HepG2 (cell line): ENCODE data around the gene ATXN3L. TPM values are rescaled to one million over a fixed set of nuclear protein-coding genes. Genes with fewer than 3 reads are reported as not detected.

Experiments
- ATAC-seq: fragments of 200-7000 bp; cut with Tn5 transposase; 3 replicates; pipeline ENCODE4 v1.9.1; 2020; ENCODE audit warnings: mild to moderate bottlenecking, moderate library complexity
- BruUV-seq: library from RNA; stranded (reverse); fragments of 400-500 nt; replicated peaks from 2 replicates; lab custom pipeline; 2021; lab: Mats Ljungman, UMichigan
- CTCF ChIA-PET: fragments of 300-600 bp; formaldehyde crosslinking; extraction: SDS; loops from one replicate; lab custom pipeline; 2021; ENCODE audit warnings: low total read pairs, inconsistent platforms, low intra/inter-chr PET ratio; lab: Yijun Ruan, JAX
- POLR2A ChIA-PET: fragments of 350-600 bp; sonication (Branson Sonifier 250); formaldehyde crosslinking; loops from one replicate; lab custom pipeline; 2020; ENCODE audit warnings: antibody characterized with exemption, inconsistent platforms; lab: Yijun Ruan, JAX
- DNase-seq: peaks from one replicate; pipeline ENCODE4 v3.0.0-alpha.2; 2015; ENCODE audit warnings: low spot score
- FAIRE-seq: peaks from 3 replicates; lab custom pipeline; 2011; peaks lifted over from hg19 to GRCh38; lab: Jason Lieb, UNC
- H2AFZ ChIP-seq: one replicate; pipeline ENCODE4 v1.6.1; 2011; ENCODE audit warnings: low read length, inconsistent platforms
- H3K27ac ChIP-seq: fragments of 300-600 bp; 3 replicates; pipeline ENCODE4 v1.8.0; 2011; ENCODE audit warnings: mixed run types, mild to moderate bottlenecking, mixed read lengths, low read length, inconsistent platforms; ENCODE audit not compliant: insufficient read depth; ENCODE audit errors: extremely low read length
- H3K27me3 ChIP-seq, 2 experiments: fragments of 200-600 bp in 1 of 2; 2 replicates in 1 of 2; 3 replicates in 1 of 2; pipeline versions ENCODE4 v1.6.0 to v1.8.0; 2011; ENCODE audit warnings: low read length in 2 of 2, mild to moderate bottlenecking in 2 of 2, moderate library complexity in 2 of 2, inconsistent platforms in 1 of 2; ENCODE audit not compliant: insufficient read depth in 2 of 2, control insufficient read depth in 1 of 2
- H3K36me3 ChIP-seq, 2 experiments: fragments of 200-600 bp in 1 of 2; replicated peaks in 1 of 2; 2 replicates in 1 of 2; 3 replicates in 1 of 2; pipeline versions ENCODE4 v1.5.1 to v1.8.0; 2011; ENCODE audit warnings: low read length in 2 of 2, inconsistent platforms in 1 of 2; ENCODE audit not compliant: insufficient read depth in 2 of 2, control insufficient read depth in 1 of 2
- H3K4me1 ChIP-seq: 2 replicates; pipeline ENCODE4 v1.5.1; 2012; ENCODE audit warnings: low read length, inconsistent platforms; ENCODE audit not compliant: insufficient read depth
- H3K4me2 ChIP-seq: 2 replicates; pipeline ENCODE4 v1.6.0; 2011; ENCODE audit warnings: low read depth, low read length, inconsistent platforms
- H3K4me3 ChIP-seq, 3 experiments: fragments of 200-600 bp in 1 of 3; sonication (generic), shearing (Covaris generic) in 1 of 3; replicated peaks in 1 of 3; 2 replicates each; pipeline ENCODE4 v1.5.1; 2011 to 2016; ENCODE audit warnings: low read length in 3 of 3, inconsistent platforms in 2 of 3, low read depth in 2 of 3, mild to moderate bottlenecking in 2 of 3, control low read depth in 1 of 3, mixed read lengths in 1 of 3; ENCODE audit not compliant: insufficient read depth in 1 of 3
- H3K79me2 ChIP-seq: one replicate; pipeline ENCODE4 v1.6.1; 2011; ENCODE audit warnings: low read length, inconsistent platforms; ENCODE audit not compliant: insufficient read depth
- H3K9ac ChIP-seq: 2 replicates; pipeline ENCODE4 v1.6.0; 2011; ENCODE audit warnings: mild to moderate bottlenecking, low read depth, low read length, inconsistent platforms; ENCODE audit not compliant: insufficient read depth
- H3K9me3 ChIP-seq: 2 replicates; pipeline ENCODE4 v1.5.1; 2012; ENCODE audit warnings: mild to moderate bottlenecking, low read length
- H4K20me1 ChIP-seq: 2 replicates; pipeline ENCODE4 v1.6.0; 2011; ENCODE audit warnings: inconsistent platforms, mild to moderate bottlenecking, low read length, moderate library complexity; ENCODE audit not compliant: insufficient read depth
- MEIS2 ChIP-seq: sonication (generic); formaldehyde crosslinking; IDR thresholded peaks from 2 replicates; pipeline ENCODE4 v1.9.0; 2021; ENCODE audit warnings: mild to moderate bottlenecking, missing genetic modification reagents
- NFKB2 ChIP-seq: sonication (generic); formaldehyde crosslinking; IDR thresholded peaks from 2 replicates; pipeline ENCODE4 v1.4.0; 2020; ENCODE audit warnings: missing genetic modification reagents, borderline replicate concordance
- RELA ChIP-seq: sonication (generic); formaldehyde crosslinking; IDR thresholded peaks from 2 replicates; pipeline ENCODE4 v1.4.0; 2020; ENCODE audit warnings: missing genetic modification reagents
- ZNF260 ChIP-seq: sonication (generic); formaldehyde crosslinking; IDR thresholded peaks from 2 replicates; pipeline ENCODE4 v1.4.0; 2020; ENCODE audit warnings: missing genetic modification reagents, low read depth, mild to moderate bottlenecking, borderline replicate concordance
- ZNF546 ChIP-seq: sonication (generic); formaldehyde crosslinking; conservative IDR thresholded peaks from 2 replicates; pipeline ENCODE4 v1.8.1; 2023; ENCODE audit warnings: mild to moderate bottlenecking, missing genetic modification reagents
- ZNF572 ChIP-seq: sonication (generic); formaldehyde crosslinking; IDR thresholded peaks from 2 replicates; pipeline ENCODE4 v1.5.1; 2020; ENCODE audit warnings: mild to moderate bottlenecking, missing genetic modification reagents
- ZNF761 ChIP-seq: sonication (generic); formaldehyde crosslinking; conservative IDR thresholded peaks from 2 replicates; pipeline ENCODE4 v1.4.0; 2020; ENCODE audit warnings: mild to moderate bottlenecking, missing genetic modification reagents
- ZNF788 ChIP-seq: sonication (generic); formaldehyde crosslinking; IDR thresholded peaks from 2 replicates; pipeline ENCODE4 v1.5.0; 2020; ENCODE audit warnings: mild to moderate bottlenecking, missing genetic modification reagents, borderline replicate concordance
- ZSCAN31 ChIP-seq: sonication (generic); formaldehyde crosslinking; IDR thresholded peaks from 2 replicates; pipeline ENCODE4 v1.5.0; 2020; ENCODE audit warnings: low read depth, mild to moderate bottlenecking, missing genetic modification reagents
- WGBS: methylation state at CpG from one replicate; pipeline ENCODE4 v1.1.6; 2017; ENCODE audit warnings: low lambda C conversion rate; 5-methylcytosine and 5-hydroxymethylcytosine counted together
- in situ Hi-C: cut with HindIII; loops from 2 replicates; pipeline ENCODE4 v1.10.0; 2017; ENCODE audit warnings: low pct_unique_long_range_greater_than_20kb; ENCODE audit not compliant: extremely low pct_ligation_motif_present
- intact Hi-C: fragments of 100-400 bp; cut with micrococcal nuclease; formaldehyde crosslinking; loops from one replicate; pipeline ENCODE4 v1.10.0; 2022; ENCODE audit not compliant: unreplicated experiment
- polyA plus RNA-seq, 8 experiments: library from polyadenylated mRNA; depleted of rRNA in 3 of 8; stranded (reverse) in 7 of 8; unstranded in 1 of 8; fragments of >200 nt; fragmentation: Illumina TruSeq in 4 of 8; extraction: Trizol in 4 of 8; gene quantifications; 2 replicates each; pipeline versions ENCODE4 v1.2.1 to v1.2.3, GENCODE V29; 2011 to 2016; ENCODE audit warnings: low read depth in 4 of 8, missing spikeins in 1 of 8, mixed read lengths in 1 of 8; ENCODE audit not compliant: insufficient read depth in 1 of 8
- total RNA-seq, 5 experiments: library from RNA; depleted of rRNA; stranded (reverse); fragments of >200 nt; fragmentation: Illumina TruSeq; extraction: Trizol; gene quantifications; 2 replicates each; pipeline ENCODE4 v1.2.3, GENCODE V29; 2016; ENCODE audit warnings: low read depth in 1 of 5
- TF ChIP-seq, protein P1 (sequence below): sonication (generic); formaldehyde crosslinking; IDR thresholded peaks from 2 replicates; pipeline ENCODE4 v1.5.1; 2020; ENCODE audit warnings: missing genetic modification reagents, mild to moderate bottlenecking, borderline replicate concordance
- TF ChIP-seq, protein P2 (sequence below): conservative IDR thresholded peaks from 2 replicates; pipeline ENCODE4 v1.6.1; 2018; ENCODE audit warnings: missing genetic modification reagents
- TF ChIP-seq, protein P3 (sequence below): sonication (generic); formaldehyde crosslinking; IDR thresholded peaks from 2 replicates; pipeline ENCODE4 v1.4.0; 2020; ENCODE audit warnings: missing genetic modification reagents
- TF ChIP-seq, protein P4 (sequence below): sonication (generic); formaldehyde crosslinking; IDR thresholded peaks from 2 replicates; pipeline ENCODE4 v1.9.0; 2021; ENCODE audit warnings: missing genetic modification reagents, borderline replicate concordance

The ATXN3L gene
- total and polyA plus RNA-seq, 2 of the 13 experiments (the other 11 are each of a cell fraction or from before 2014, with no cell fraction given), result not detected

DNA sequence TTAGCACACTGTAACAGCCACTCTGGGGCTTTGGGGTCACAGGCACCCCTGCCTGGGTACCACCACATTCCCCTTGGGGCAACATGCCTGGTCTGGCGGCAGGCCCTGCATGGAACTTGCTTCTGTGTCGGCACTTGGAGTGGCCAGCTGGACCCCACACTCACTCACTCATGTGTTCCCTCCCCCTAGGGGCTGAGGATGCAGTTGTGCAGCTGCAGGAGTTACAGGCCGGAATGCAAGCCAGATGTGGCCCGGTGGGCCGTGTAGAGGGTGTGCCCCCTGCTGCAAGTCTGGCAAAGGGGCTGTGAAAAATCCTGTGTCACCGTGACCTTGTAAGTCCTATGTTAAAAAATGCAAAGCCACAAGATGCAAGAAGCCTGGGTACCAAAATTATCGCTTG is 34.2 kb downstream of the ATXN3L start:
- H3K27ac ChIP-seq, result no peak overlapping the region
- H3K4me2 ChIP-seq, result no peak overlapping the region
- H3K9me3 ChIP-seq, result no peaks in the 10 kb centered on the region
- FAIRE-seq (no peak), ATAC-seq (no peak), DNase-seq (no peak)
- no peaks in the 10 kb centered on the region for H3K4me1 ChIP-seq
- WGBS, result 90% methylated on average over 2 of the region's 7 CpGs
- H3K79me2 ChIP-seq, result no peaks in the 10 kb centered on the region
- POLR2A ChIA-PET, result no interaction called here
- H3K9ac ChIP-seq, result no peak overlapping the region
- intact Hi-C loops (no loop called here), in situ Hi-C loops (no loop called here)
- H3K4me3 ChIP-seq, result no peak overlapping the region
- CTCF ChIA-PET, result no interaction called here
- no peak overlapping the region for H2AFZ ChIP-seq
- no TSS peak for BruUV-seq
- H4K20me1 ChIP-seq, result no peaks in the 10 kb centered on the region
- H3K27me3 ChIP-seq, result no peaks in the 10 kb centered on the region
- H3K36me3 ChIP-seq, result no peaks in the 10 kb centered on the region
- TF ChIP-seq ZNF572 (CRISPR knock-in tag) (no peak), ZSCAN31 (no peak), RELA (CRISPR knock-in tag) (no peak), NFKB2 (CRISPR knock-in tag) (no peak), ZNF761 (CRISPR knock-in tag) (no peak), MEIS2 (CRISPR knock-in tag) (no peak), ZNF260 (CRISPR knock-in tag) (no peak), ZNF546 (CRISPR knock-in tag) (no peak), ZNF788 (no peak)
- TF ChIP-seq, protein P1, sequence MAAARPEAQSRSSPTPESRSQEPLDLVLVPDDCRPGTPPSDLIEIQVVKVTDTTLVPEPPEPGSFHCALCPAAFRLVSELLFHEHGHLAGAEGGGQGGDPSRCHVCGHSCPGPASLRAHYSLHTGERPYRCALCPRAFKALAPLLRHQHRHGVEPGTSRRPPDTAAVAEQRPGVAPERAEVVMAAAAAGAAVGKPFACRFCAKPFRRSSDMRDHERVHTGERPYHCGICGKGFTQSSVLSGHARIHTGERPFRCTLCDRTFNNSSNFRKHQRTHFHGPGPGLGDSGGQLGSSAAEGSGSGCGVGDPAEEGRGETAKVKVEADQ (CRISPR knock-in tag), result no peak
- TF ChIP-seq, protein P2, sequence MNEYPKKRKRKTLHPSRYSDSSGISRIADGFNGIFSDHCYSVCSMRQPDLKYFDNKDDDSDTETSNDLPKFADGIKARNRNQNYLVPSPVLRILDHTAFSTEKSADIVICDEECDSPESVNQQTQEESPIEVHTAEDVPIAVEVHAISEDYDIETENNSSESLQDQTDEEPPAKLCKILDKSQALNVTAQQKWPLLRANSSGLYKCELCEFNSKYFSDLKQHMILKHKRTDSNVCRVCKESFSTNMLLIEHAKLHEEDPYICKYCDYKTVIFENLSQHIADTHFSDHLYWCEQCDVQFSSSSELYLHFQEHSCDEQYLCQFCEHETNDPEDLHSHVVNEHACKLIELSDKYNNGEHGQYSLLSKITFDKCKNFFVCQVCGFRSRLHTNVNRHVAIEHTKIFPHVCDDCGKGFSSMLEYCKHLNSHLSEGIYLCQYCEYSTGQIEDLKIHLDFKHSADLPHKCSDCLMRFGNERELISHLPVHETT (CRISPR knock-in tag), result no peak
- TF ChIP-seq, protein P3, sequence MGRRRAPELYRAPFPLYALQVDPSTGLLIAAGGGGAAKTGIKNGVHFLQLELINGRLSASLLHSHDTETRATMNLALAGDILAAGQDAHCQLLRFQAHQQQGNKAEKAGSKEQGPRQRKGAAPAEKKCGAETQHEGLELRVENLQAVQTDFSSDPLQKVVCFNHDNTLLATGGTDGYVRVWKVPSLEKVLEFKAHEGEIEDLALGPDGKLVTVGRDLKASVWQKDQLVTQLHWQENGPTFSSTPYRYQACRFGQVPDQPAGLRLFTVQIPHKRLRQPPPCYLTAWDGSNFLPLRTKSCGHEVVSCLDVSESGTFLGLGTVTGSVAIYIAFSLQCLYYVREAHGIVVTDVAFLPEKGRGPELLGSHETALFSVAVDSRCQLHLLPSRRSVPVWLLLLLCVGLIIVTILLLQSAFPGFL, result no peak
- TF ChIP-seq, protein P4, sequence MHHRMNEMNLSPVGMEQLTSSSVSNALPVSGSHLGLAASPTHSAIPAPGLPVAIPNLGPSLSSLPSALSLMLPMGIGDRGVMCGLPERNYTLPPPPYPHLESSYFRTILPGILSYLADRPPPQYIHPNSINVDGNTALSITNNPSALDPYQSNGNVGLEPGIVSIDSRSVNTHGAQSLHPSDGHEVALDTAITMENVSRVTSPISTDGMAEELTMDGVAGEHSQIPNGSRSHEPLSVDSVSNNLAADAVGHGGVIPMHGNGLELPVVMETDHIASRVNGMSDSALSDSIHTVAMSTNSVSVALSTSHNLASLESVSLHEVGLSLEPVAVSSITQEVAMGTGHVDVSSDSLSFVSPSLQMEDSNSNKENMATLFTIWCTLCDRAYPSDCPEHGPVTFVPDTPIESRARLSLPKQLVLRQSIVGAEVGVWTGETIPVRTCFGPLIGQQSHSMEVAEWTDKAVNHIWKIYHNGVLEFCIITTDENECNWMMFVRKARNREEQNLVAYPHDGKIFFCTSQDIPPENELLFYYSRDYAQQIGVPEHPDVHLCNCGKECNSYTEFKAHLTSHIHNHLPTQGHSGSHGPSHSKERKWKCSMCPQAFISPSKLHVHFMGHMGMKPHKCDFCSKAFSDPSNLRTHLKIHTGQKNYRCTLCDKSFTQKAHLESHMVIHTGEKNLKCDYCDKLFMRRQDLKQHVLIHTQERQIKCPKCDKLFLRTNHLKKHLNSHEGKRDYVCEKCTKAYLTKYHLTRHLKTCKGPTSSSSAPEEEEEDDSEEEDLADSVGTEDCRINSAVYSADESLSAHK, result no peak
